Gastrocnemius medialis (tissue), 4 donors: Measurements from ENCODE around the gene PXK. TPM values are rescaled to one million over a fixed set of nuclear protein-coding genes. Genes with fewer than 3 reads are reported as not detected.

Experiments used
- ATAC-seq, 2 donors: fragments of 150-250 bp; one replicate each; pipeline ENCODE4 v1.9.1; 2016
- DNase-seq, 2 donors: peaks; one replicate each; pipeline ENCODE4 v3.0.0-alpha.2; 2019
- H3K27ac ChIP-seq, 4 donors: fragments of 200-600 bp; sonication (generic); 1 replicate in 1 of 4; 2 replicates in 3 of 4; pipeline ENCODE4 v1.5.1; 2016 to 2018; ENCODE audit warnings: mild to moderate bottlenecking in 2 of 4, moderate library complexity in 1 of 4
- H3K27me3 ChIP-seq, 3 donors: fragments of 200-600 bp; sonication (generic) in 2 of 3; 1 replicate in 1 of 3; 2 replicates in 2 of 3; pipeline versions ENCODE4 v1.5.1 to v1.6.0; 2016 to 2019; ENCODE audit warnings: mild to moderate bottlenecking in 1 of 3, moderate library complexity in 1 of 3
- H3K36me3 ChIP-seq, 2 donors: fragments of 200-600 bp; sonication (generic) in 1 of 2; one replicate each; pipeline ENCODE4 v1.5.1; 2017 to 2018
- H3K4me1 ChIP-seq, 2 donors: fragments of 200-600 bp; sonication (generic) in 1 of 2; one replicate each; pipeline ENCODE4 v1.5.1; 2016 to 2017; ENCODE audit warnings: mild to moderate bottlenecking in 2 of 2
- H3K4me3 ChIP-seq, 4 donors: fragments of 200-600 bp; sonication (generic) in 3 of 4; 1 replicate in 1 of 4; 2 replicates in 3 of 4; pipeline ENCODE4 v1.5.1; 2016 to 2019; ENCODE audit warnings: mild to moderate bottlenecking in 2 of 4
- H3K9me3 ChIP-seq, 3 donors: fragments of 200-600 bp; sonication (generic) in 2 of 3; 1 replicate in 1 of 3; 2 replicates in 2 of 3; pipeline ENCODE4 v1.5.1; 2016 to 2019
- POLR2A ChIP-seq, 2 donors: fragments of 450-650 bp; IDR thresholded peaks; one replicate each; pipeline ENCODE4 v1.6.1; 2017; ENCODE audit warnings: antibody characterized with exemption in 2 of 2, mild to moderate bottlenecking in 2 of 2, moderate library complexity in 2 of 2
- in situ Hi-C, 4 donors: fragments of 200-750 bp; cut with MboI; loops; one replicate each; pipeline versions ENCODE4 v1.15.0 to v1.8.0; 2017; ENCODE audit warnings: low sequenced_read_pairs in 4 of 4
- intact Hi-C: fragments of 100-400 bp; cut with DNase I; formaldehyde crosslinking; loops from one replicate; pipeline ENCODE4 v1.15.1; 2023; ENCODE audit warnings: low total_unique reads
- total RNA-seq, 4 donors: library from RNA; depleted of rRNA; stranded (reverse); fragments of >200 nt; gene quantifications; one replicate each; pipeline versions ENCODE4 v1.1.0 to v1.2.3, GENCODE V29; 2016
- TF ChIP-seq, protein P1 (sequence below), 5 experiments: fragments of 450-650 bp in 3 of 5; fragments of 200-600 bp in 2 of 5; sonication (generic) in 2 of 5; IDR thresholded peaks in 4 of 5; conservative IDR thresholded peaks in 1 of 5; 1 replicate in 4 of 5; 2 replicates in 1 of 5; pipeline ENCODE4 v1.5.1; 2016 to 2019; ENCODE audit warnings: antibody characterized with exemption in 5 of 5, mild to moderate bottlenecking in 3 of 5, moderate library complexity in 3 of 5

PXK gene
- total RNA-seq, 4 donors from 2014 or later: 21.6 to 33.6 (median 24.4) TPM

DNA sequence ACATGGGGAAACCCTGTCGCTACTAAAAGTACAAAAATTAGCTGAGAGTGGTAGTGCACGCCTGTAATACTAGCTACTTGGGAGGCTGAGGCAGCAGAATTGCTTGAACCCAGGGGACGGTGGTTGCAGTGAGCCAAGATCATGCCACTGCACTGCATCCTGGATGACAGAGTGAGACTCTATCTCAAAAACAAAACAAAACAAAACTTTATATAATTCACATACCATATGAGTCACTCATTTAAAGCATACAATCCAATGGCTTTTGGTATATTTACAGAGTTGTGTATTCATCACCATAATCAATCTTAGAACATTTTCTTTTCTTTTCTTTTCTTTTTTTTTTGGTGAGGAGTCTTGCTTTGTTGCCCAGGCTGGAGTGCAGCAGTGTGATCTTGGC is 8.7 kb downstream of the PXK start:
- H3K27ac ChIP-seq: no peak overlapping the region
- H3K4me1 ChIP-seq: peaks cover 0 to 1% of the 10 kb centered on the region in 2 donors
- no peaks in the 10 kb centered on the region for H3K36me3 ChIP-seq
- TF ChIP-seq, protein P1, sequence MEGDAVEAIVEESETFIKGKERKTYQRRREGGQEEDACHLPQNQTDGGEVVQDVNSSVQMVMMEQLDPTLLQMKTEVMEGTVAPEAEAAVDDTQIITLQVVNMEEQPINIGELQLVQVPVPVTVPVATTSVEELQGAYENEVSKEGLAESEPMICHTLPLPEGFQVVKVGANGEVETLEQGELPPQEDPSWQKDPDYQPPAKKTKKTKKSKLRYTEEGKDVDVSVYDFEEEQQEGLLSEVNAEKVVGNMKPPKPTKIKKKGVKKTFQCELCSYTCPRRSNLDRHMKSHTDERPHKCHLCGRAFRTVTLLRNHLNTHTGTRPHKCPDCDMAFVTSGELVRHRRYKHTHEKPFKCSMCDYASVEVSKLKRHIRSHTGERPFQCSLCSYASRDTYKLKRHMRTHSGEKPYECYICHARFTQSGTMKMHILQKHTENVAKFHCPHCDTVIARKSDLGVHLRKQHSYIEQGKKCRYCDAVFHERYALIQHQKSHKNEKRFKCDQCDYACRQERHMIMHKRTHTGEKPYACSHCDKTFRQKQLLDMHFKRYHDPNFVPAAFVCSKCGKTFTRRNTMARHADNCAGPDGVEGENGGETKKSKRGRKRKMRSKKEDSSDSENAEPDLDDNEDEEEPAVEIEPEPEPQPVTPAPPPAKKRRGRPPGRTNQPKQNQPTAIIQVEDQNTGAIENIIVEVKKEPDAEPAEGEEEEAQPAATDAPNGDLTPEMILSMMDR (IDR thresholded peaks at IDR 0.05 in 4 of 5, conservative IDR thresholded peaks at IDR 0.05 in 1 of 5): no peak
- TF ChIP-seq POLR2A (IDR thresholded peaks at IDR 0.05): no peak
- intact Hi-C loops: no loop called here
- DNase-seq (no peak), ATAC-seq (no peak)
- H3K27me3 ChIP-seq: no peaks in the 10 kb centered on the region
- in situ Hi-C loops: no loop called here
- H3K9me3 ChIP-seq: no peaks in the 10 kb centered on the region
- H3K4me3 ChIP-seq: no peak overlapping the region

- no peaks in the 10 kb centered on the region for H3K9me3 ChIP-seq
These were observed 10.0 kb downstream of the PXK start for GRCh38 chr3:58342676-58343075.

DNA sequence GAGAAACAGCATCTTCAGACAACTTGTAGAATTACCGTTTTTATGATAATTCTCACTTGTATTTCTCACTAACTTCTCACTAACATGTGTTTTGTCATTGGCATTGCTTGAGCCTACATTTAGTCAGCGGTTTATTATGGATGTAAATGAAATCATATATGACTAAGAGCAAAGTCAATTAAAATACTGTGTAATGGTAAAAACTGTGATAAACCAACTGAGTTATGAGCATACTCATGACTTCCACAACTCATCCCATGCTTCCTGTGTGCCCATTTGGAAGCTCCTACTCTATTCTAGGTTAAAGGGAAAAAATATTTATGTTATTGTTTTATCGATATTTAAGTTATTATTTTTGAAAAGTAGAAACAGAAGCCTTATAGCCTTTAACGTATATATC is 12.8 kb downstream of the PXK start:
- intact Hi-C loops: no loop called here

More at GRCh38 chr3:58342676-58343075, 10.0 kb downstream of the PXK start:
- in situ Hi-C loops: no loop called here
- Histone ChIP-seq H3K4me1 (no peaks in the 10 kb centered on the region), H3K27me3 (no peaks in the 10 kb centered on the region), H3K27ac (no peak overlapping the region), H3K36me3 (no peaks in the 10 kb centered on the region), H3K4me3 (no peak overlapping the region)
- TF ChIP-seq POLR2A (IDR thresholded peaks at IDR 0.05): no peak
- TF ChIP-seq, protein P1 (IDR thresholded peaks at IDR 0.05 in 4 of 5, conservative IDR thresholded peaks at IDR 0.05 in 1 of 5): no peak
- intact Hi-C loops: no loop called here
- ATAC-seq (no peak), DNase-seq (no peak)

GRCh38 chr3:58346368-58346767 is 13.7 kb downstream of the PXK start:
- H3K4me1 ChIP-seq: peaks cover 14% of the 10 kb centered on the region in 2 donors
- in situ Hi-C loops: no loop called here

More for the DNA sequence above, 12.8 kb downstream of the PXK start:
- in situ Hi-C loops: no loop called here
- peaks cover 6 to 7% of the 10 kb centered on the region in 2 donors for H3K4me1 ChIP-seq
- DNase-seq (no peak), ATAC-seq (no peak)
- no peak for TF ChIP-seq POLR2A (IDR thresholded peaks at IDR 0.05)
- TF ChIP-seq, protein P1 (IDR thresholded peaks at IDR 0.05 in 4 of 5, conservative IDR thresholded peaks at IDR 0.05 in 1 of 5): no peak
- no peaks in the 10 kb centered on the region for H3K27me3 ChIP-seq
- no peaks in the 10 kb centered on the region for H3K36me3 ChIP-seq
- H3K9me3 ChIP-seq: no peaks in the 10 kb centered on the region
- no peak overlapping the region for H3K4me3 ChIP-seq
- no peak overlapping the region for H3K27ac ChIP-seq

More at GRCh38 chr3:58346368-58346767, 13.7 kb downstream of the PXK start:
- ATAC-seq (no peak), DNase-seq (no peak)
- intact Hi-C loops: no loop called here
- no peak overlapping the region for H3K27ac ChIP-seq
- no peaks in the 10 kb centered on the region for H3K36me3 ChIP-seq
- H3K27me3 ChIP-seq: no peaks in the 10 kb centered on the region
- H3K9me3 ChIP-seq: no peaks in the 10 kb centered on the region
- H3K4me3 ChIP-seq: no peak overlapping the region
- TF ChIP-seq, protein P1 (IDR thresholded peaks at IDR 0.05 in 4 of 5, conservative IDR thresholded peaks at IDR 0.05 in 1 of 5): no peak
- no peak for TF ChIP-seq POLR2A (IDR thresholded peaks at IDR 0.05)
